GM21381 (cell line): Measurements from ENCODE around the gene PARL.
"Not testable (repeated sequence)": the region's sequence is repeated elsewhere in the genome, so short reads cannot be mapped to it uniquely, and the experiment has no call there.

Experiments used
- ATAC-seq: cut with Tn5 transposase; IDR thresholded peaks from one replicate; pipeline ENCODE4 v1.9.1; 2021; ENCODE audit warnings: mild to moderate bottlenecking, moderate library complexity; ENCODE audit not compliant: unreplicated experiment

Gene PARL

DNA sequence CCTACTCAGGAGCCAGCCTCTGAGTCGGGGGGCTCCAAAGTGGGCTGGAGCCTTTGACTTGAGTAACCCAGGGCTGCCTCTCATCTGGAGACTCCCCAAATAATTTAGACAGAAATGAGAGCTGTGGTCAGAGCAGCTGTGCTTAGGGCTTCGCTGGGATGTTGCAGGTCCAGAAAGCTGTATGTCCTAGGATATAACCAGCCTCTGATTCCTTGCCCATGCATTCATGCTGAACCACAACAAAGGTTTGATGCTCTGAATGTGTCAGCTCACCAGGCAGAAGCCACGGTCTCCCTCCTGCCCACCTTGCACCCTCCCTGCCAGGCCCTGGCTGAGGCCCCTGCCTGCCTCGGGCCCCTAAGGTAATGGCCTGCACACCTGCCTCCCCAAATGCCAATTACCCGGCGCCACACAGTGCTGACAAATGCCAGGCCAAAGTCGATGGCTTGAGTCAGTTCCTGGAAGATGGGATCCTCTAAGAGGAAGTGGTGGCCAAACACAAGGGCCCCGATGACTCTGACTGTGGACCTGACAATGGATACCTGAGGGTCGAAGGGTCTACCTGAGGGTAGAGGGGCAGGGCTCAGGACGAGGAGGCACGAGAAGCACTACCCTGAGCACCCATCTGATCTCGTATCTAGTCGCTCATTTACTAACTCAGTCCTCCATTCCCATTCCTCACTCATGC, 21.7 kb upstream of the PARL start:
- no peak for ATAC-seq

DNA sequence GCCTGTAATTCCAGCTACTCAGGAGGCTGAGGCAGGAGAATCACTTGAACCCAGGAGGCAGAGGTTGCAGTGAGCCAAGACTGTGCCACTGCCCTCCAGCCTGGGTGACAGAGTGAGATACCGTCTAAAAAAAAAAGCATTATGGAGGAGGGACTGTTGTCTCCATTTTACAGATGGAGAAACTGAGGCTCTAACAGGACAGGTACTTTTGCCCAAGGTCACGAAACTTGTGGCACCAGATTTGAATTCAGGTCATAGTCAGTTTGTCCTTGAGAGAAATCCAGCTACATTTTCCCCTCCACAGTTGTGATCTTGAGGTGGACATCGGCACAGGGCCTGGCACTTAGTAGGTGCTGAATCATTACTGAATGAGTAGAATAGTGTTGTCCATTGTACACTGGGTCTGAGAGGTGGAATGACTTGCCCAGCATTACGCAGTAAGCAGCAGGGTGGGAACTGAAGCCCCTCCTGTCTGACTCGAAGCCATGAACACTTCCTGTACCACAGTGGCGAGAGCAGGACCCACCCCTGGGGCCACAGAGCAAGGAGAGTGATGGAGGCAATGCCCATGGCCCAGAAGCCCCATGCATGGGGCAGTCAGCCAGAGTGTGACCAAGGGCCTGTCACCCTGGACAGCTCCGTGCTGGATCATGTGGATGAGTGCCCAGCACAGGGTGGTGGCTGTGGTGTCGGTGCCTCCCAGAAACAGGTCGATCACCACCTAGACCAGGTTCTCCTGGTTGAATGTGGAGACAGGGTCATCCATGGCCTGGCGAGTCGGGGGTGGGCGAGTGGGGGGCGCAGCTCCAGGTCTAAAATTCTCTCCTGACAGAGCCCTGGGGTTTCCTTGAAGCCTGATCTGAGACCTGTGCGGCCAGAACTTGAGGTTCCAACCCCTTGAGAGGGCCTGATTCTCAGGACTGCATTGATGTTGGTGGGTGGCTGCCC, 20.4 kb upstream of the PARL start:
- no peak for ATAC-seq

DNA sequence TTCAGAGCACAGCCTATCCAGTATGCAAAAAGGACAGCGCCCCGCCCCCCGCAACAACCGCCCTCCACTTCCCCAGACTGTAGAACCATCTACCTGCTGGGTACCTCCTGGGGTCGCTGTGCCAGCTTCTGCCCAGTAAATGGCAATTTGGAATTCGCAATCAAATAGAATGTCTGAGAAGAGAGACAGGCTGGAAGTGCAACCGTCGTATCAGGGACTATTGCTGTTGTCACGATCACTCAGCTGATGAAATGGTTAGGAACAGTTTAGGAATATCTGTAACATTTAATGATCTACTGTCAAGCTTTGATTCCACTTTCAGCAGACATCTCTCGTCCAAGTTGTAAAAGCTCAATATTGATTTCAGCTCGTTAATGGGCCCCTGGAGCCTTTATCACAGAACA, 13.3 kb upstream of the PARL start:
- no peak for ATAC-seq

DNA sequence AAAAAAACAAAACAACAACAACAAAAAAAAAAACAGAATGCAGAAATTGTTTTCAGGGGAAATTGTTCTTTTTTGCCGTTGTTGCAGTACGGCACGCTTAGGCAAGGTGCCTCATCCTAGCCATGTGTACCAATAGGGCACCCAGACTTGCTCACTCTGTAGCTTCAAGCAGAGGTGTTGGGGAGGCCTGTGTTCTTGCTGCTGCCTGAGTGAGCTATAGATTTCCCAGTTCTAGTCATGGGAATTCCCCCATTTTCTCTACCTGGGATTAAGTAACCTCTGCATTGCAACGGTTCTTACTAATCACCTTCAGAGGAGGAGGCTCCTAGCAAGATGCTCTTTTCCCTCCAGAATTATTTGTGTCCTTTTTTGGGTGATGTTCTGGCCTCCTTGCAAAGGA, 12.9 kb upstream of the PARL start:
- ATAC-seq, result no peak

DNA sequence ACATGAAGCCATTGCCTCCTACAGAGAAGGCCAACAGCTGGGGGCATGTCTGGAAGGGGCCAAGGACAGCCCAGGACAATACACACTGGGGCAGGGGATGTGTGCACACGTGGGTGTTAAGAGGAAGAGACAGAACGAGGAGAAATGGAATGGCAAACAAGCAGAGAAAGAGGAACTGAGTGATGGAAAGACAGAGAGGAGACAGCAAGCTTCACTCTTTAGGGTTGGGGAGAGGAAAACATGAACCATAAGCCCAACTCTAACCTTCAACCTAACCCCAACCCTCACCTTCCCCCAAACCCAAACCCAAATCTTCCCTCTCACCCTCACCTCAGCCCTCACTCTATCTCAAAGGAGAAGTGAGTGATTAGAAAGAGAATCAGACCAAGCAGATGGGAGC, 11.9 kb upstream of the PARL start:
- no peak for ATAC-seq

DNA sequence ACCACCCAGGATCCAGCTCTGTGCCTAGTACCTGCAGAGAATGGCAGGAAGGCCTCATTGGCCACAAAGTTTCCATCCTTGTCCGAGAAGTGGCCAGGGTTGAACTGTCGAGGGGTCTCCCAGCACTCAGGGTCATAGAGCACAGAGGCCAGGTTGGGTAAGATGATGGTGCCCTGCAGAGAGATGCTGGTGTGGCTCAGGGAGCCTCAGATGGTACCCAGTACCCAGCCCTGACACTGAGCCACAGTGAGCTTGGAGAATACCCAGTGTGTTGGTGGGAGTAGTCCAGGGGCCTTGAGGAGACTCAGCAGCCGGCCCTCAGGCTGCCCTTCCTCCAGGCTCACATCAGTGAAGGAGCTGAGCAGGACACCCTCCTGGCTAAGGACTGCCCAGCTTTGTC, 11.5 kb upstream of the PARL start:
- no peak for ATAC-seq

DNA sequence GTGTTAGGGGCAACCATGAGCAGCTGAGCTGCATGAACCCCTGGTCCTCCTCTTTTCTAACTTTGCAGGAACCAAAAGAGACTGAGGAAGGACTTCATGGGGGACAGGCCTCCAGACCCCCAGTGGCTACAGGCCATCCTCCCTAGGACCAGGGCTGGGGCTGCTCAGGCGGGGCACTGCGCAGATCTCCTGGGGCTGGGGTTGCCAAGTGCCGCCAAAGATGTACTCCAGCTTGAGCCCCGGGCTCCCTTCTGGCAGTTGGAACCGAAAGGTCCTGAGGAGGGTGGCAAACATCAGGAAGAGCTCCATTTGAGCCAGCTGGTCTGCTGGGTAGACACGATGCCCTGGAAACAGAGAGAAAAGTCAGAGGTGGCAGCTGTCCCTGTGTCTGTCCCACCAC, 11.1 kb upstream of the PARL start:
- no peak for ATAC-seq

DNA sequence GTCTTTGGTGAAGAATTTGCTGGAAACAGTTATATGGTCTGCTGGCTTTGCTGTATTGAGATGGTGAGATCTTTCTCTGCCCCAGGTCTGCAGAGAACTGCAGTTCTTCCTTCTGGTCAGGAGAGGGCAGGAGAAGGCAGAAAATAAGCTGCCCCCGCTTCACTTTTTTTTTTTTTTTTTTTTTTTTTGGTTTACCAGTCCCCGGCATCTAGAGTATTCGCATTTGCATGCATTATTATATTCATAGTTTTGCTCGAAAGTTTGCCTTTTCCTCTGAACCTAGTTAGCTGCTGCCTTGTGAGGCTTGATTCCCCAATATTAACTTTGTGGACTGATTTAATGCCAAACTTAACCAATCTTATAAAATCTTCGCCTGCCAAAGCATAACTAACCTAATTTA, 10.6 kb upstream of the PARL start:
- no peak for ATAC-seq

DNA sequence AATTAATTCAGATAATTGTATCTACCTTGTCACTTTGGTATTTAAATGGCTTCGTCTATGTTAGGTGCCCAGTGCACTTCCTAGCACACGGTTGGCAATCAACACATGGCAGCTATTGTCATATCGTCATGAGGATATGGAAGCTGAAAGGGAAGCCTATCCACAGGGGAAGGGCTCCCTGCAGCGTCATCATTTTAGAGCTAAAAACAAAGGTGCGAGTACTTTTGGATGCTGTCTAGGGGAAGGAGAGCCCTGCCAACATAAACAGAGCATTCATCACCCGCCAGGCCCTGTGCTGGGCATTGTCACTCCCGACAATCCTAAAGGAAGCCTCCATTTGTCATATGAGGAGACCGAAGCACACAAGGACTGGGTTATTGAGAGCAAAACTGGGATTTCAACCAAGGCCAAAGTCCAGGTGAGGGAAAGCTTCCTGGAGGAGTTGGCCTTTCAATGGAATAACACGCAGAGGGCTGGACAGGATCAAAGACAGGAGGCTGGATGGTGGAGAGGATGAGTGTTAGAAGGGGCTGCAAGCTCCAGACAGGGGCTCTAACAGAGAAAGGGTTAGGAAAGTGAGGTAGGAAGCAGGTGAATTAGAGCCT, 8.0 kb upstream of the PARL start:
- no peak for ATAC-seq

DNA sequence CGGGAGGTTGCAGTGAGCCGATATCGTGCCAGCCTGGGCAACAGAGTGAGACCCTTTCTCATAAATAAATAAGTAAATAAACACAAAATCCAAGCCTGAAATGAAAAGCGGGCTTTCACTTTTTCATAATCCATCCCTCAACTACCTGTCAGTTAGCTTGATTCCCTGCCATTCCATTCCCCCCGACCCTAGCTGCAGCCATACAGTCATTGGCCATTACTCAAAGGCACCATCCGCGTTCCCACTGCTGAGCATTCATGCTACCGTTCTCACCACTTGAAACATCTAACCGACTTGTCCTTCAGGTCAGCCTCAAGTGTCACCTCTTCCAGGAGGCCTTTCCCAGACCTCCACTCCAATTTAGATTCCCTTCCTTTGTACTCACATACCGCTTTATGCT, 1.1 kb upstream of the PARL start:
- ATAC-seq, result no peak

DNA sequence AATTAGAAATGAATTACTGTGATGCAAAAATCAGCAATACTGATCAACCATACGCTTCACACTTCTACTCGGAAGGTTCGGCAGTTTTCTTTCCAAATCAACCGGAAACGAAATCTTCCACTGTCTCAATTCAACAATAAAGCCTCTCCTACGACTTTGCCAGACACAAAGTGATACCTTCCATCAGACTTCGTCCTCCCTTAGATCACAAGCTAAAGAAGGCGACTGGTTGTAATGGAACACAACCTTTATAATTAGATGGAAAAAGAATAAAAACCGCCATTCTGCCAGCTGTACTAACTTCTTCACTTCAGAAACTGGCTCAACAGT, 618 bp downstream of the PARL start:
- ATAC-seq, result no peak

DNA sequence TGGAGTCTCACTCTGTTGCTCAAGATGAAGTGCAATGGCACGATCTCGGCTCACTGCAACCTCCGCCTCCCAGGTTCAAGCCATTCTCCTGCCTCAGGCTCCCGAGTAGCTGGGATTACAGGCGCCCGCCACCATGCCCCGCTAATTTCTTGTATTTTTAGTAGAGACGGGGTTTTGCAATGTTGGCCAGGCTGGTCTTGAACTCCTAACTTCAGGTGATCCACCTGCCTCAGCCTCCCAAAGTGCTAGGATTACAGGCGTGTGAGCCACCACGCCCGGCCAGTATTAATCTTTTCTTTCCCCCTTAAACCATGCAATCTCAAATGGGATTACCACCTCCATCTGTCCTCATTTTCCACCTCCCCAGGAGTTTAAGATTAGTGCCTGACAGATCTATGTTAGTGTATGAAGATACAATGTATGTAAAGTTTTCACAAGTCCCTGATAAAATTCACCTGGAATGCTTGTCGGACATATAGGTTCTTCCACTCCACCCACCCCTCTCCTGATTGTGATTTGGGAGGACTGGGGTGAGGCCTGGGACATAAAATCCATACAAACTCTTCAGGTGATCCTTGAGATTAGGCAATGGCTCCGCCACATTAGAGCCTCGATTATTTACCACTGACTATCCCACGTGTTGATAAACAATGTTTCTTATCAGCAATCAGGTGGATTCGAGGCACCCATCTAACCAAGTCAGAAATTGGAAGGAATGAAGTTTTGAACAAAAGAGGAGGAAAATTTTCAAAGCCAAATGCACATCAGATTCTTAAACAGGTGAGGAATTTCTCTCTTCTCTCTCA, 1.2 kb downstream of the PARL start:
- no peak for ATAC-seq

DNA sequence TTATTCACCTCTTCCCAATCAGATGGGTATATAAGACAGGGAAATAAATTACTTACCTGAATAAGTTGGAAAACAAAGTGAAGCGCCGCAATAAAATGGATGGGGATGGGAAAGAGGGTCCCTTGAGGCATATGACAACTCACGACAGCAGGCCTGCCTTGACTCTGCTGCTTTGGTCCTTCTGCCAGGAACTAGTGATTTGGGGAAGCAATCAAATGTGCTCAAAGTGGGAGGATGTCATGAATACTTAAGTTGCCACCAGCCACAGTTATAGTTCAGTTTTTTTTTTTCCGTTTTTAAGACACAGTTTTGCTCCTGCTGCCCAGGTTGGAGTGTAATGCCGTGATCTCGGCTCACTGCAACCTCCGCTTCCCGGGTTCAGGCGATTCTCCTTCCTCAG, 4.6 kb downstream of the PARL start:
- ATAC-seq, result no peak

DNA sequence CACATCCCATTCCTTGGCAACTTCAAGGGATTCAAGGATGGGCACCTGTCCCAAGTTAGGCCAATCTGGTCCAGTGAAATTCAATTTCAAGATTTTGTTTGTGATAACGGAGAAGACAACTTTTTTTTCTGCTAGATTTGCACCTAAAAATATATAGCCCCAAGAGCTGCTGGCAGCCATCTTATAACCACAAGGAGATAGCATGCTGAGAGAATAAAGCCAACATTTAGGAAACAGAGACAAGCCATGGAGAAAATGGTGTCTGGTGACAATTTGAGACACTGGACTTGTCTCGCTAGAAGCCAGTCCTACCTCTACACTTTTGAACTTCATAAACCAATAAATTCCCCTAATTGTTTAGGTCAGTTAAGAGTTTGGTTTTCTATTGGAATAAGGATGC, 5.4 kb downstream of the PARL start:
- no peak for ATAC-seq

DNA sequence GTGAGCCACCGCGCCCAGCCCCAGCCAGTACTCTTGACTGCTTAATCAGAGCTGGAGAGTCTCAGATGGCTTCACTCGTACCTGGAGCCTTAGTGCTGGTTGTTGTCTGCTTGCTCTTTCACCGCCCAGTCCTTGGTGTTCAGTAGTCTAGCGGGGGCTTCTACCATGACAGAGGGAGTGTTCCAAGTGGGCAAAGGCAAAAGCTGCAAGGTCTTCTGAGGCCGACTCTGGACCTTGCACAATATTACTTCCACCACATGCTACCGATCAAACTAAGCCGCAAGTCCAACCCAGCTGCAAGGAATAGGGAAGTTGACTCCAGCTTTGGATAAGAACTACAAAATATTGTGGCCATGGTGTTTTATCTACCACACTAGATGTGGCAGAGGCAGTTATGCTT, 6.6 kb downstream of the PARL start:
- no peak for ATAC-seq

DNA sequence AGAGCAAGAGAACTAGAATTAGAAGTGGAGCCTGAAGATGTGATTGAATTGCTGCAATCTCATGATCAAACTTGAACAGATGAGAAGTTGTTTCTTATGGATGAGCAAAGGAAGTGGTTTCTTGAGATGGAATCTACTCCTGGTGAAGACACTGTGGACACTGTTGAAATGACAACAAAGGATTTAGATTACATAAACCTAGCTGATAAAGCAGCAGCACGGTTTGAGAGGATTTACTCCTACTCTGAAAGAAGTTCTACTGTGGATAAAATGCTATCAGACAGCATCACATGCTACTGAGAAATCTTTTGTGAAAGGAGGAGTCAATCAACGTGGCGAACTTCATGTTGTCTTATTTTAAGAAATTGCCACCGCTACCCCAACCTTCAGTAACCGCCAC, 7.5 kb downstream of the PARL start:
- ATAC-seq, result not testable (repeated sequence)

DNA sequence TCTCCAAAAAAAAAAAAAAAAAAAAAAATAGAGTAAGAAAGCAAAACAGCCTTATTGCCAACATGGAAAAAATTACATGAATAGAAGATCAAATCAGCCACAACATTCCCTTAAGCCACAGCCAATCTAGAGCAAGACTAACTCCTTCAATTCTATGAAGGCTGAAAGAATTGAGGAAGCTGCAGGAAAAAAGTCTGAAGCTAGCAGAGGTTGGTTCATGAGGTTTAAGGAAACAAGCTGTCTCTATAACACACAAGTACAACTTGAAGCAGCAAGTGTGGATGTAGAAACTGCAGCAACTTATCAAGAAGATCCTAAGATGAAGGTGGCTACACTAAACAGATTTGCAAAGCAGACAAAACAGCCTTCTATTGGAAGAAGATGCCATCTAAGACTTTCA, 9.3 kb downstream of the PARL start:
- no peak for ATAC-seq

DNA sequence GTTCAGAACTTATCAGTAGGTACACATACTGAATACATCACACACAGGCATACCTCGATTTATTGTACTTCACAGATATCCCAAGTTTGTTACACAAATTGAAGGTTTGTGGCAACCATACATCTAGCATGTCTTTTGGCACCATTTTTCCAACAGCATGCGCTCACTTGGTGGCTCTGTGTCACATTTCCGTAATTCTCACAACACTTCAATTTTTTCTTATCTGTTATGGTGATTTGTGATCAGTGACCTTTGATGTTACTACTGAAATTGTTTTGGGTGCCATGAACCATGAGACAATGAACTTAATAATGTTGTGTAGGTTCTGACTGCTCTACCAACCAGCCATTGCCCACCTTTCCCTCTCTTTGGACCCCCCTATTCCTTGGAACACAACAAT, 10.8 kb downstream of the PARL start:
- no peak for ATAC-seq

DNA sequence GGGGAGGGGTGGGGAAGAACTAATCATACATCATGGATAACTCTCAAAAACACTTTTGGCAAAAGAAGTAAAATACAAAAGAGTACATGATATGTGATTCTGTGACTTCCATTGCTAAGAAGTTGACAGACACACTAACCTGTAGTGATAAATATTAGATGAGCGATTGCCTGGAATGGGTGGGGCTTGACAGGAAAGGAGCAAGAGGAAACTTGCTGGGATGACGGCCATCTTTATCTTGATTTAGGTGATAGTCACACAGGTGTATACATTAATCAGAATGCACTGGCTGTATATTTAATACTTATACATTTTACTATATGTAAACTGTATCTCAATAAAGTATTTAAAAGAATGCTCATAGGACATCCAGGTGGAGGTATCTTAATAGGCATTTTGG, 13.1 kb downstream of the PARL start:
- no peak for ATAC-seq

DNA sequence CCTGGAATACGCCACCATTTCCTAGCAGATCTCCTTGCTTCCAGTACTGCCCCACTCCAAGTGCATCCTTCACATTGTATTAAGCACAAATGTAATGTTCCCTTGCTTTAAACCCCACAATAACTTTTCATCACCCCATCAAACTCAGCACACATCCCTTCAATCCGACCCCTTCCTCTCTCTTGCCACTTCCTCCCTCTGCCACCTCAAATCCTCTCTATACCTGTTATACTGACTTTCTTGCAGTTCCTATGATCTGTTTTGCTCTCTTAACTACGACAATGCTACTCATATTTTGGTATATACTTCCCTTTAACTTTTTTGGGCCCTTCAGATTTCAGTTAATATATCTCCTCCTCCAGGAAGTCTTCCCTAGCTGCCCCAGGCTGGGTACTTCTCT, 14.1 kb downstream of the PARL start:
- no peak for ATAC-seq

DNA sequence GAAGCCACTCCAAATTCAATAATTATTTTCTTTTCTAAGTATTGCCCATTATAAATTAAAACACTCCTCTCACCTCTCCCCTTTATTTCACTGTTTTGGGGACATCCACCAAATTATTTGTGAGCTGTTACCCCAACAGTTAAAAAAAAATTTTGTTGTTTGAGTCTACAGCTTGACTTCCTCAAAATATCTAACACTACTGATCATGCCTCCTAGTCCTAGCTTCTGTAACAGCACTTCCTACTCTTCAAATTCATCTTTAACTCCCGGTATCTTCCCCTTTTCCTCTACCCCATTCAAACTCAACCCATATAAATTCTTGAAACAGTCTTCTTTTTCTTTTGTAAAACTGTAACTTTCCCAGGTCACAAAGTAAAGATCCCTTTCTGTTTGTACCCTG, 15.9 kb downstream of the PARL start:
- no peak for ATAC-seq
